ENCODE measurements around the gene AGXT.
"Not testable (repeated sequence)": the region's sequence is repeated elsewhere in the genome, so short reads cannot be mapped to it uniquely, and the experiment has no call there.

AGXT gene

DNA sequence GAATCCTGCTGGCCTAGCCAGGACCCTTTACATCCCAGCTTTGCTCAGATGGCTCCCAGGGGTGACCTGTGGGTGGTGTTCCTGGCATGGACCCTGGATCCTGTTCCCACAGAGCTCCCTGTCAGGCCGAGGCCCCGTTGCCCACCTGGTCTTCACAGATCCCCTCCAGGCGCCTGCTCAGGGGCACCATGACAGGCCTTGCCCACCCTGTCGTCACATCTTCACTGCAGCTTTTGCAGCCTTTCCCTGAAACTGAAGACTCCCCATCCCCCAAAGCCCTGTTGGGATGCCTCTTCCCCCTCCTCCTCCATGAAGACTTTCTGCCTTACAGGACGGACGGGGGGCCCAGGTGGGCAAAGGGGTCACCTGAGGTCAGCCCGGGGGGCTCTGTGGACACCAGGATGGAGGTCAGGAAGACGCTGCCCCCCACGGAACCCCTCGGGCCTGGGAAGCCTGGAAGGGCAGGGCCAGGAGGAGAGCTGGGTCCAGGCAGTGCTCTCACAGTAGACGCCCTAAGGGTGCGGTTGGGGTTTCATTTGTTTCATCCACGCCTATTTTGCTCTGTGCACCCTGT lies 35.6 kb upstream of the AGXT start:
- TF ChIP-seq JUND (IDR thresholded peaks at IDR 0.05; ENCODE audit: low read depth): no peak
- in situ Hi-C loops (cut with HindIII; ENCODE audit: low pct_unique_long_range_greater_than_20kb, low sequenced_read_pairs): no loop called here
- DNase-seq (ENCODE audit: low read depth in 1 of 2, low spot score in 1 of 2): no peak

- in situ Hi-C loops (cut with HindIII; ENCODE audit: low pct_unique_long_range_greater_than_20kb, low sequenced_read_pairs): no loop called here
- no peak for DNase-seq (ENCODE audit: low read depth in 1 of 2, low spot score in 1 of 2)
- TF ChIP-seq JUND (IDR thresholded peaks at IDR 0.05; ENCODE audit: low read depth): no peak
These were observed 34.8 kb upstream of the AGXT start for GRCh38 chr2:240833724-240834285.

DNA sequence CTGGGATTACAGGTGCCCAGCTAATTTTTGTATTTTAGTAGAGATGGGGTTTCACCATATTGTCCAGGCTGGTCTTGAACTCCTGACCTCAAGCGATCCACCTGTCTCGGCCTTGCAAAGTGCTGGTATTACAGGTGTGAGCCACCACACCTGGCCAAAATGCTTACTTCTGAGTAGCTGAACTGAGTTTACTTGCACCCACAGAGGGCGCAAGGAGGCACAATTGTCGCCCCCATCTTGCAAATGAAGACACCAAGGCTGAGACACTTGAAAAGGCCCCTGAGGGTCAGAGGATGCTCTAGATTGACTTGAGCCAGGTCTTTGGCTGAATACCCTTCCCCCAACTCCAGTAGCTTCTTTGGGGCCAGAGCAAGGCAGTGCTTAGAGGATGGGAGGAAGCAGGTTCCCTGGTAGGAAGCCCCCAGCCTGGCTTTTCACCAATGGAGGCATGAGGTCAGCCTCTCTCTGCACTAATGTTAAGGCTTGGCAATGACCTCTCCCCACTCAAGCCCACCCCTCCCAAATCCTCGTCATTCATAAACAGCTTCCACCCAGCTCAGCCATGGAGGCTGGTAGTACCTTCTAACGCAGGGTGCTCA lies 34.1 kb upstream of the AGXT start:
- no peak for DNase-seq (ENCODE audit: low read depth in 1 of 2, low spot score in 1 of 2)
- in situ Hi-C loops (cut with HindIII; ENCODE audit: low pct_unique_long_range_greater_than_20kb, low sequenced_read_pairs): no loop called here
- TF ChIP-seq JUND (IDR thresholded peaks at IDR 0.05; ENCODE audit: low read depth): no peak

DNA sequence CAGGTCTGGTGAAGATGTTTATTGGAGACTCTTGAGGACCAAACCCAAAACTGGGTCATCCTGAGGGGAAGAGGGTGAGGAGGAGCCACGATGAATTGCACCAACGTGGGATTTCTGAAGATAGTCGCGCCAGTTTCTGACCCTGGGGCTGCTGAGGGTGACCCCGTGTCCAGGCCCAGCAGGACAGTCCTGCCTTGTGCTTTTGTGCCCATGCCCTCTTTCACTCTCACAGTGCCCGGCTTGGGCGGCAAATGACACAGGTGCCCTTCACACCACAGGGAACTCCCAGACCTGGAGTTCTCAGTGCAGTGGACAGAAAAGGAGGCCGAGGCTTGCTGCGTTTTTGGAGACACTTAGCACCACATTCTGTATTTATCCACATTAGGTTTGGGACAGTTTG lies 33.1 kb upstream of the AGXT start:
- DNase-seq (ENCODE audit: low read depth in 1 of 2, low spot score in 1 of 2): no peak
- TF ChIP-seq JUND (IDR thresholded peaks at IDR 0.05; ENCODE audit: low read depth): no peak
- in situ Hi-C loops (cut with HindIII; ENCODE audit: low pct_unique_long_range_greater_than_20kb, low sequenced_read_pairs): no loop called here

DNA sequence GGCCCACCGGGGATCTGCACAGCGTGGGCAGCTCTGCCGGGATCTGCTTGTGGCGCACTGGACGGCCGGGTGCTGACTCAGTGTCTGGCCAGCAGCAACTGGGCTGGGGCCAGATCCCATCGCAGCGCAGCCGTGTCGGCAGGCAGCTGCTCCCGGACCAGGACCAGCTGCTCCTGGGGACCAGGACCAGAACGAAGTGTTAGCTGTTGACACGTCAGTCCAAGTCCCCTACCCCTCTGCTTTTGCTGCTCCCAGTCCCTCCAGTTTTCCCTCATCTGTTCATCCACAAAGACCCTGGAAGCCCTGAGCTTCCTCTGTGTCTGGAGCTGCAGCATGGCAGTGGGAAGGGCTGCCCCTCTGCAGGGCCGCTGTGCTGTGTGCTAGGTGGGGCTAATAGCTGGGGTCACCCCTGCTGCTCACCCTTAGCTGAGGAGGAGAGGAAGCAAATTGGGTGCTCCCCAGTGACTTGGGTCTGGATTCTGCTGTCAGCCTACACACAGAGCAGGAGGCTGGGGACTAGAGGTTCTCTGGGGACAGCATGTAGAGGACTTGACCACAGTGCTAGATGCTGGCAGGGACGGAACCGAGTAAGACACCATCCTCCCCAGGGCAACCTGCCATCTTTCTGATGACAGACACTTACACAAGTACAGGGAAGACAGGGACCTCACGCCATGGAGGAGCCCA lies 31.7 kb upstream of the AGXT start:
- DNase-seq (ENCODE audit: low read depth in 1 of 2, low spot score in 1 of 2): no peak
- in situ Hi-C loops (cut with HindIII; ENCODE audit: low pct_unique_long_range_greater_than_20kb, low sequenced_read_pairs): no loop called here
- TF ChIP-seq JUND (IDR thresholded peaks at IDR 0.05; ENCODE audit: low read depth): no peak

DNA sequence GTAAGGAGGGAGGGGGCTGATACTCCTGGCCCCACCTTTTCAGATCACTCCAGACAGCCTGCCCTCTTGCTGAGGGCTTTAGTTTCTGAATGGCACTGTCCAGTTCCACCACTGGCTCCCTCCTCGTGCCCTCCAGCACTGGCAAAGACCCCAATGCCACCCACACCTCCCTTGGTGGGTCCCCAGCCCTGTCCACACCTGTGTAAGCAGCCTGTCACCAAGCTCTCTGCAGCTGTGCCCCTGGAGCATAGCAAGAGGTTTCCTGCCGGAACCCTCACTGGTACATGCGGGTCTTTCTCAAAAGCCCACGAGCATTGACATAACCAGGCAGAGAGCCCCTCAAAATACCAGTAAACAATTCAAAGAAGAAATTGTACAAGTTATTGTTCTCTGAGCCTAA lies 31.0 kb upstream of the AGXT start:
- no peak for DNase-seq (ENCODE audit: low read depth in 1 of 2, low spot score in 1 of 2)
- no peak for TF ChIP-seq JUND (IDR thresholded peaks at IDR 0.05; ENCODE audit: low read depth)
- in situ Hi-C loops (cut with HindIII; ENCODE audit: low pct_unique_long_range_greater_than_20kb, low sequenced_read_pairs): no loop called here

DNA sequence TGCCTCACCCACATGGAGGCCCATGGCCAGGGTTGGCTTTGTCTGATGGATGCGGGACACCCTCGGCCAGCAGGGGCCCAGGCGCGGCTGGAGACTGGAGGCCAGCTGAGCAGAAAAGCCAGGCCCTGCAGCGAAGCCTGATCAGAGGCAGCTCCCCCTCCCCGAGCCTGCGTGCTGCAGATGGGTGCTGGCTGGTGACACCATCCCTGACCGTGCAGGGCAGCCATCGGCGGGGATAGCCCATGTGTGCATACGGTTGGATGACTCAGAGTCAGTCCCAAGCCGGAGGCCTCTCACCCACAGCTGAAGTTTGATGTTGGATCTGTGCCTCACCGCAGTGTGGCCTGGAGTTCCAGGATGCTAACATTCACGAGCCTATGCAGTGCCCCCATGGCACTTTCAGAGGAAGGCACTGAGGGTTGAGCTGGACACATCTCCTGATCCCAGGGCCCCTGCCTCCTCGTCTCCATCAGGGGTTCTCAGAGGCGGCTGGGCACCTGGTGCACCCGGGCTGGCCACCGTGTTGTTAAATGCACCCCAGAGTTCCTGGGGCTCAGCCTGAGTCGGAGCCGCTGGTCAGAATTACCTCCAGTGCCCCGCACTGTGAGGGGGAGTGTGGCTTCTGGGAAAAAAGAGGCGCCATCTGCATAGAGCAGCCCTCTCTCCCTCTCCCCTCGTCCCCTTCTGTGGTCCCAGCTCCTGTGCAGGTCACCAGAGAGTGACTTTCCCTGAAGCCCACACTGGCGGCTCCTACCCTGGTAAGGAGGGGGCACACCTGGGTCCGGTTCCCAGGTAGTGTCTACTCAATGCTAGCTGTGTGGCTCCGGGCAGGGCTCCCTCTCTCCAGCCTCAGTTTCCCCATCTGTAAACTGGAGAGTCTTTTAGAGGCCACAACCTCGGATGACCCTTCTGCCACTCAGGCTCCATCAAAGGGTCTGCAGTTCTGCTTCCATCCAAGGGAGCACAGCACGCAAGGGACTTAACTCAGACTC lies 29.2 kb upstream of the AGXT start:
- DNase-seq (ENCODE audit: low read depth in 1 of 2, low spot score in 1 of 2): no peak
- in situ Hi-C loops (cut with HindIII; ENCODE audit: low pct_unique_long_range_greater_than_20kb, low sequenced_read_pairs): no loop called here
- no peak for TF ChIP-seq JUND (IDR thresholded peaks at IDR 0.05; ENCODE audit: low read depth)

DNA sequence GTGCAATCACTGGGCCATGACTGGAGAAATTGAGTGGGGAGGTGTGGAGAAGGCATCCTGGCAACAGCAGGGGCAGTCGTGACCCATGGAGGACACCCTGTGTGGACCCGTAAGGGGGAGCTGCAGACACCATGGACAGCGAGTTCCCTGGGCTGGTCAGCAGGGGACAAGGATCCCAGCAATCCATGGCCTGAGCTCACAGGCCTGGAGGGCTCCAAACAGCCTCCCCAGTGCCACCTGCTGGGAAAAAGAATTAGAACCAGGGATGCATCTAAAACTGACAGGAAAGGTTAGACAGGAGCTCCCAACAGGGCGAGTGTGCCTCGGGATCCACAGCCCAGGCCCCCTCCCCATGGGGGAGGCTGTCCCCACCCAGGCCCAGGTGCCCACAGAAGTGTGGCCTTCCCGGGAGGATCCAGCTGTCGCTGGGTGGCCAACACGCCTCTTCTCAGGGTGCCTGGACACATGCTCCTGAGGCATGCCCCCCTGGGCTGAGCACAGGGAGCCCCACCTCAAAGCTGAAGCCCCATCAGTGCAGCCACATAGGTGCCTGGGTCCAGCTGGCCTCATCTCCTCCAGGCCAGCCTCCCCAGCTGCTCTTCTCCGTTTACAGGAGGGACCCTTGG lies 28.1 kb upstream of the AGXT start:
- no peak for TF ChIP-seq JUND (IDR thresholded peaks at IDR 0.05; ENCODE audit: low read depth)
- in situ Hi-C loops (cut with HindIII; ENCODE audit: low pct_unique_long_range_greater_than_20kb, low sequenced_read_pairs): no loop called here
- DNase-seq (ENCODE audit: low read depth in 1 of 2, low spot score in 1 of 2): peak; percentile 78 to 82

GRCh38 chr2:240846309-240846708 lies 22.3 kb upstream of the AGXT start:
- in situ Hi-C loops (cut with HindIII; ENCODE audit: low pct_unique_long_range_greater_than_20kb, low sequenced_read_pairs); DNase-seq (ENCODE audit: low read depth in 1 of 2, low spot score in 1 of 2): not testable (repeated sequence)

DNA sequence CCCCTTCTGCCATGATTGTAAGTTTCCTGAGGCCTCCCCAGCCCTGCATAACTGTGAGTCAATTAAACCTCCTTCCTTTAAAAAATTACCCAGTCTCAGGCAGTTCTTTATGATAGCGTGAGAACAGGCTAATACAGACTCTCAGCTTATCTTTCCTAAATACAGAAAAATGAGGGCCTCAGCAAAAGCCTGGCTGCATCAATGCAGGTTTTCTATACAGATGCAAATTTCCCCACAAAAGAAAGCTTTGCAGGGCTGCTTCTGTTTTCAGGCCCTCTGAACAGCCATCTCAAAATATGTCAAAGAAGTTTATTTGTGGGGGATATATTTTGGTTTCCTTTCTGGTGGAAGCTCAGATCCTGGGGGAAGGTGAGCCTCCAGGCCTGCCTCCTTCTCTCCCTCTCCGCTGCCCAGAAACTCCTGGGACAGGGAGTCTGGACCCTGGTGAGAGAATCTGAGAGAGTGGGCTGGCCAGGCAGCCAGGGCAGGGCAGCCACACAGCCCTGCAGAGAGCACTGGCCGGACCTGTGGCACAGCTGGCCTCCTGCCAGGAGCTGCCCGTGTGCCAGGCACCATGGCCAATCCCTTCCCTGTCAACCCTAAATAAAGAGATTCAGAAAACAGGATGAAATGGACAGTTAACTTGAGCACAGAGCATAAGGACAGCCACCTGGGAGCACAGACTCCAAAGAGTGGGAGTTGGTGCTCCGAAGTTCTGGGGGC lies 21.6 kb upstream of the AGXT start:
- no peak for DNase-seq (ENCODE audit: low read depth in 1 of 2, low spot score in 1 of 2)
- in situ Hi-C loops (cut with HindIII; ENCODE audit: low pct_unique_long_range_greater_than_20kb, low sequenced_read_pairs): no loop called here
- no peak for TF ChIP-seq JUND (IDR thresholded peaks at IDR 0.05; ENCODE audit: low read depth)

DNA sequence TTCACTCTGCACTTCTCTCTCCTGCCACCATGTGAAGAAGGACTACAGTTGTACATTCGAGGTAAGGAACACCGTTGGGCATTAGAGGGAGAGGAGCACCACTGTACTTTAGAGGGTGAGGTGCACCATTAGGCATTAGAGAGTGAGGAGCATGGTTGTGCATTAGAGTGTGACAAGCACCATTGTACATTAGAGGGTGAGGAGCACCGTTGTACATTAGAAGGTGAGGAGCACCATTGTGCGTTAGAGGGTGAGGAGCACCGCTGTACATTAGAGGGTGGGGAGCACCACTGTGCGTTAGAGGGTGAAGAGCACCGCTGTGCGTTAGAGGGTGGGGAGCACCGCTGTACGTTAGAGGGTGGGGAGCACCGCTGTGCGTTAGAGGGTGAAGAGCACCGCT lies 20.8 kb upstream of the AGXT start:
- no peak for TF ChIP-seq JUND (IDR thresholded peaks at IDR 0.05; ENCODE audit: low read depth)
- no peak for DNase-seq (ENCODE audit: low read depth in 1 of 2, low spot score in 1 of 2)
- in situ Hi-C loops (cut with HindIII; ENCODE audit: low pct_unique_long_range_greater_than_20kb, low sequenced_read_pairs): no loop called here
